Measurements from ENCODE around the gene ANK2. TPM values are rescaled to one million over a fixed set of nuclear protein-coding genes. Genes with fewer than 3 reads are reported as not detected.

The ANK2 gene
- total RNA-seq, 1 donor from 2014 or later = 9.4 TPM

GRCh38 chr4:113405874-113406722, 356.6 kb downstream of the ANK2 start:
- no peaks in the 10 kb centered on the region for H3K9me3 ChIP-seq
- TF ChIP-seq CTCF (IDR thresholded peaks at IDR 0.05) = no peak
- no peak overlapping the region for H3K27ac ChIP-seq
- no peak for DNase-seq (ENCODE audit: low spot score in 2 of 2)
- H3K4me1 ChIP-seq = peaks cover 0 to 16% of the 10 kb centered on the region in 2 donors
- no peaks in the 10 kb centered on the region for H3K27me3 ChIP-seq
- no peaks in the 10 kb centered on the region for H3K36me3 ChIP-seq
- intact Hi-C loops (cut with DNase I) = no loop called here
- no peak overlapping the region for H3K4me3 ChIP-seq

- Histone ChIP-seq H3K36me3 (no peaks in the 10 kb centered on the region), H3K9me3 (no peaks in the 10 kb centered on the region), H3K4me1 (peaks cover 0 to 16% of the 10 kb centered on the region in 2 donors), H3K4me3 (no peak overlapping the region), H3K27ac (no peak overlapping the region), H3K27me3 (no peaks in the 10 kb centered on the region)
- TF ChIP-seq CTCF (IDR thresholded peaks at IDR 0.05) = no peak
- DNase-seq (ENCODE audit: low spot score in 2 of 2) = no peak
- intact Hi-C loops (cut with DNase I) = no loop called here
These were observed 357.2 kb downstream of the ANK2 start for GRCh38 chr4:113406723-113407016.

- no peak for DNase-seq (ENCODE audit: low spot score in 2 of 2)
- Histone ChIP-seq H3K9me3 (no peaks in the 10 kb centered on the region), H3K4me1 (peaks cover 0 to 16% of the 10 kb centered on the region in 2 donors), H3K36me3 (no peaks in the 10 kb centered on the region), H3K27me3 (no peaks in the 10 kb centered on the region), H3K4me3 (no peak overlapping the region), H3K27ac (no peak overlapping the region)
- intact Hi-C loops (cut with DNase I) = no loop called here
- TF ChIP-seq CTCF (IDR thresholded peaks at IDR 0.05) = no peak
These were observed 358.0 kb downstream of the ANK2 start for GRCh38 chr4:113407409-113407808.

- no peak for TF ChIP-seq CTCF (IDR thresholded peaks at IDR 0.05)
- Histone ChIP-seq H3K36me3 (no peaks in the 10 kb centered on the region), H3K9me3 (no peaks in the 10 kb centered on the region), H3K4me1 (peaks cover 0 to 10% of the 10 kb centered on the region in 2 donors), H3K27ac (no peak overlapping the region), H3K27me3 (no peaks in the 10 kb centered on the region), H3K4me3 (no peak overlapping the region)
- intact Hi-C loops (cut with DNase I) = no loop called here
- no peak for DNase-seq (ENCODE audit: low spot score in 2 of 2)
These were observed 359.7 kb downstream of the ANK2 start for GRCh38 chr4:113409181-113409580.

GRCh38 chr4:113410686-113411085, 361.2 kb downstream of the ANK2 start:
- Histone ChIP-seq H3K4me3 (no peak overlapping the region), H3K27ac (no peak overlapping the region), H3K36me3 (no peaks in the 10 kb centered on the region), H3K27me3 (no peaks in the 10 kb centered on the region), H3K9me3 (no peaks in the 10 kb centered on the region), H3K4me1 (peaks cover 0 to 4% of the 10 kb centered on the region in 2 donors)
- no peak for TF ChIP-seq CTCF (IDR thresholded peaks at IDR 0.05)
- intact Hi-C loops (cut with DNase I) = no loop called here
- no peak for DNase-seq (ENCODE audit: low spot score in 2 of 2)
